Stimulated activated CD4-positive, alpha-beta T cell treated with anti-CD3 and anti-CD28 coated beads, Interleukin-4, amount 100 ng/mL, for 24 hours (primary cell): Measurements from ENCODE around the gene AR.
"Not testable (repeated sequence)": the region's sequence is repeated elsewhere in the genome, so short reads cannot be mapped to it uniquely, and the experiment has no call there.

ENCODE experiments used
- DNase-seq: peaks from one replicate; pipeline ENCODE4 v3.0.0-alpha.2; 2020

The AR gene

GRCh38 chrX:67637293-67637692, 93.5 kb downstream of the AR start:
- not testable (repeated sequence) for DNase-seq

- DNase-seq = no peak
These were observed 104.5 kb downstream of the AR start for GRCh38 chrX:67648361-67648760.

- DNase-seq = no peak
These were observed 107.8 kb downstream of the AR start for GRCh38 chrX:67651437-67652142.

GRCh38 chrX:67652543-67652942, 108.7 kb downstream of the AR start:
- DNase-seq = no peak

GRCh38 chrX:67654301-67654700, 110.5 kb downstream of the AR start:
- no peak for DNase-seq

- DNase-seq = no peak
These were observed 121.8 kb downstream of the AR start for GRCh38 chrX:67665583-67665982.

- DNase-seq = not testable (repeated sequence)
These were observed 126.9 kb downstream of the AR start for GRCh38 chrX:67670717-67671116.

GRCh38 chrX:67673741-67674274, 130.0 kb downstream of the AR start:
- DNase-seq = no peak

- DNase-seq = no peak
These were observed 130.9 kb downstream of the AR start for GRCh38 chrX:67674741-67675140.

- no peak for DNase-seq
These were observed 140.3 kb downstream of the AR start for GRCh38 chrX:67684136-67684535.

- DNase-seq = no peak
These were observed 148.4 kb downstream of the AR start for GRCh38 chrX:67692246-67692645.

- no peak for DNase-seq
These were observed 150.1 kb downstream of the AR start for GRCh38 chrX:67693928-67694327.

GRCh38 chrX:67697452-67697851, 153.6 kb downstream of the AR start:
- no peak for DNase-seq

- DNase-seq = no peak
These were observed 156.8 kb downstream of the AR start for GRCh38 chrX:67700602-67701001.

GRCh38 chrX:67714004-67714403, 170.2 kb downstream of the AR start:
- DNase-seq = no peak

GRCh38 chrX:67717571-67717970, 173.8 kb downstream of the AR start:
- no peak for DNase-seq

- no peak for DNase-seq
These were observed 175.1 kb downstream of the AR start for GRCh38 chrX:67718926-67719325.

GRCh38 chrX:67720344-67720743, 176.5 kb downstream of the AR start:
- DNase-seq = no peak

GRCh38 chrX:67721321-67721720, 177.5 kb downstream of the AR start:
- no peak for DNase-seq

- DNase-seq = no peak
These were observed 179.9 kb downstream of the AR start for GRCh38 chrX:67723580-67724351.

GRCh38 chrX:67724359-67725110, 180.7 kb downstream of the AR start:
- no peak for DNase-seq

GRCh38 chrX:67725471-67725870, 181.7 kb downstream of the AR start:
- DNase-seq = no peak

GRCh38 chrX:67726018-67726417, 182.2 kb downstream of the AR start:
- no peak for DNase-seq

- DNase-seq = no peak
These were observed 183.8 kb downstream of the AR start for GRCh38 chrX:67727576-67727975.
